Body of pancreas (tissue), 4 donors: ENCODE measurements around the gene SIK3. TPM values are rescaled to one million over a fixed set of nuclear protein-coding genes. Genes with fewer than 3 reads are reported as not detected.
A peak's percentile ranks its signal among the peaks of the same experiment; 100 is the strongest.

ENCODE experiments used
- ATAC-seq: fragments of 150-250 bp; one replicate; pipeline ENCODE4 v1.9.1; 2016
- DNase-seq, 4 donors: peaks; one replicate each; pipeline ENCODE4 v3.0.0-alpha.2; 2019
- H3K27ac ChIP-seq, 4 donors: fragments of 200-600 bp; sonication (generic); 1 replicate in 3 of 4; 2 replicates in 1 of 4; pipeline versions ENCODE4 v1.5.1 to v1.6.1; 2016 to 2019; ENCODE audit warnings: mild to moderate bottlenecking in 1 of 4, mixed read lengths in 1 of 4, moderate library complexity in 1 of 4
- H3K27me3 ChIP-seq, 2 donors: fragments of 200-600 bp; sonication (generic); one replicate each; pipeline ENCODE4 v1.6.0; 2016; ENCODE audit warnings: mild to moderate bottlenecking in 1 of 2
- H3K36me3 ChIP-seq, 2 donors: fragments of 200-600 bp; sonication (generic); replicated peaks in 1 of 2; 2 replicates each; pipeline ENCODE4 v1.5.1; 2016; ENCODE audit warnings: low read depth in 2 of 2; ENCODE audit not compliant: insufficient read depth in 1 of 2
- H3K4me1 ChIP-seq: fragments of 200-600 bp; sonication (generic); one replicate; pipeline ENCODE4 v1.6.0; 2016
- H3K4me3 ChIP-seq, 2 donors: fragments of 200-600 bp; sonication (generic); 1 replicate in 1 of 2; 2 replicates in 1 of 2; pipeline ENCODE4 v1.5.1; 2016 to 2019
- H3K9me3 ChIP-seq, 3 donors: fragments of 200-600 bp; sonication (generic); 1 replicate in 2 of 3; 2 replicates in 1 of 3; pipeline ENCODE4 v1.5.1; 2016
- CTCF ChIP-seq, 7 experiments: fragments of 450-650 bp in 4 of 7; fragments of 200-600 bp in 3 of 7; sonication (generic) in 3 of 7; IDR thresholded peaks; one replicate each; pipeline ENCODE4 v1.5.1; 2016 to 2019; ENCODE audit warnings: antibody characterized with exemption in 7 of 7
- POLR2A ChIP-seq, 3 donors: fragments of 450-650 bp; IDR thresholded peaks; one replicate each; pipeline ENCODE4 v1.6.1; 2016; ENCODE audit warnings: antibody characterized with exemption in 3 of 3, mild to moderate bottlenecking in 2 of 3
- WGBS, 2 donors: methylation state at CpG; one replicate each; pipeline ENCODE4 v1.1.5; 2017; 5-methylcytosine and 5-hydroxymethylcytosine counted together
- intact Hi-C: fragments of 100-400 bp; cut with DNase I; formaldehyde crosslinking; loops from one replicate; pipeline ENCODE4 v1.15.1; 2023
- total RNA-seq, 2 donors: library from RNA; depleted of rRNA; stranded (reverse); fragments of >200 nt; gene quantifications; one replicate each; pipeline ENCODE4 v1.1.0, GENCODE V29; 2016

Gene SIK3
- total RNA-seq, 2 donors from 2014 or later = 24.1 to 46.1 TPM

GRCh38 chr11:116997071-116997470 is 101.2 kb downstream of the SIK3 start:
- no peak for ATAC-seq
- no peak overlapping the region for H3K27ac ChIP-seq
- DNase-seq = no peak
- no peaks in the 10 kb centered on the region for H3K27me3 ChIP-seq
- WGBS, 2 donors = 88 to 98% methylated on average over 2 of the region's 2 CpGs
- intact Hi-C loops = no loop called here
- no peak for TF ChIP-seq CTCF (IDR thresholded peaks at IDR 0.05)
- no peaks in the 10 kb centered on the region for H3K36me3 ChIP-seq
- no peaks in the 10 kb centered on the region for H3K9me3 ChIP-seq
- H3K4me3 ChIP-seq = no peak overlapping the region
- peaks cover 14% of the 10 kb centered on the region for H3K4me1 ChIP-seq

GRCh38 chr11:116994195-116994594 is 104.0 kb downstream of the SIK3 start:
- Histone ChIP-seq H3K27me3 (no peaks in the 10 kb centered on the region), H3K36me3 (no peaks in the 10 kb centered on the region), H3K27ac (no peak overlapping the region), H3K4me1 (peaks cover 30% of the 10 kb centered on the region), H3K9me3 (no peaks in the 10 kb centered on the region), H3K4me3 (no peak overlapping the region)
- 48 to 61% methylated on average over 3 of the region's 3 CpGs for WGBS, 2 donors
- no peak for DNase-seq
- TF ChIP-seq POLR2A (IDR thresholded peaks at IDR 0.05) (no peak), CTCF (IDR thresholded peaks at IDR 0.05) (no peak)
- intact Hi-C loops = no loop called here
- no peak for ATAC-seq

GRCh38 chr11:116993599-116993998 is 104.6 kb downstream of the SIK3 start:
- intact Hi-C loops = no loop called here
- DNase-seq (no peak), ATAC-seq (no peak)
- TF ChIP-seq POLR2A (IDR thresholded peaks at IDR 0.05) = no peak
- TF ChIP-seq CTCF (IDR thresholded peaks at IDR 0.05) = no peak
- H3K36me3 ChIP-seq = no peaks in the 10 kb centered on the region
- 68 to 74% methylated on average over 6 of the region's 6 CpGs for WGBS, 2 donors
- H3K4me3 ChIP-seq = no peak overlapping the region
- no peaks in the 10 kb centered on the region for H3K27me3 ChIP-seq
- H3K4me1 ChIP-seq = peaks cover 34% of the 10 kb centered on the region
- no peak overlapping the region for H3K27ac ChIP-seq
- H3K9me3 ChIP-seq = no peaks in the 10 kb centered on the region

- H3K27me3 ChIP-seq = no peaks in the 10 kb centered on the region
- DNase-seq (no peak), ATAC-seq (no peak)
- no peak overlapping the region for H3K27ac ChIP-seq
- no peaks in the 10 kb centered on the region for H3K9me3 ChIP-seq
- intact Hi-C loops = no loop called here
- no peak overlapping the region for H3K4me3 ChIP-seq
- TF ChIP-seq POLR2A (IDR thresholded peaks at IDR 0.05) = no peak
- no peak for TF ChIP-seq CTCF (IDR thresholded peaks at IDR 0.05)
- H3K4me1 ChIP-seq = peaks cover 44% of the 10 kb centered on the region
- WGBS, 2 donors = 58 to 61% methylated on average over 1 of the region's 1 CpG
- no peaks in the 10 kb centered on the region for H3K36me3 ChIP-seq
These were observed 106.7 kb downstream of the SIK3 start for GRCh38 chr11:116991491-116991890.

GRCh38 chr11:116990811-116991210 is 107.4 kb downstream of the SIK3 start:
- intact Hi-C loops = no loop called here
- H3K27ac ChIP-seq = peak overlapping the region in 3 of 4 donors; percentile 1 to 52 (median 42)
- no peak for ATAC-seq
- H3K36me3 ChIP-seq = no peaks in the 10 kb centered on the region
- WGBS, 2 donors = 66 to 73% methylated on average over 1 of the region's 1 CpG
- no peaks in the 10 kb centered on the region for H3K27me3 ChIP-seq
- TF ChIP-seq CTCF (IDR thresholded peaks at IDR 0.05) (no peak), POLR2A (IDR thresholded peaks at IDR 0.05) (no peak)
- H3K4me1 ChIP-seq = peaks cover 46% of the 10 kb centered on the region
- no peak overlapping the region for H3K4me3 ChIP-seq
- DNase-seq = no peak
- H3K9me3 ChIP-seq = no peaks in the 10 kb centered on the region
